ENCODE measurements around the gene TNRC18. TPM values are rescaled to one million over a fixed set of nuclear protein-coding genes. Genes with fewer than 3 reads are reported as not detected.

TNRC18 gene
- polyA plus RNA-seq, 1 of the 3 experiments (the other 2 are of a cell fraction), result 34.4 TPM

DNA sequence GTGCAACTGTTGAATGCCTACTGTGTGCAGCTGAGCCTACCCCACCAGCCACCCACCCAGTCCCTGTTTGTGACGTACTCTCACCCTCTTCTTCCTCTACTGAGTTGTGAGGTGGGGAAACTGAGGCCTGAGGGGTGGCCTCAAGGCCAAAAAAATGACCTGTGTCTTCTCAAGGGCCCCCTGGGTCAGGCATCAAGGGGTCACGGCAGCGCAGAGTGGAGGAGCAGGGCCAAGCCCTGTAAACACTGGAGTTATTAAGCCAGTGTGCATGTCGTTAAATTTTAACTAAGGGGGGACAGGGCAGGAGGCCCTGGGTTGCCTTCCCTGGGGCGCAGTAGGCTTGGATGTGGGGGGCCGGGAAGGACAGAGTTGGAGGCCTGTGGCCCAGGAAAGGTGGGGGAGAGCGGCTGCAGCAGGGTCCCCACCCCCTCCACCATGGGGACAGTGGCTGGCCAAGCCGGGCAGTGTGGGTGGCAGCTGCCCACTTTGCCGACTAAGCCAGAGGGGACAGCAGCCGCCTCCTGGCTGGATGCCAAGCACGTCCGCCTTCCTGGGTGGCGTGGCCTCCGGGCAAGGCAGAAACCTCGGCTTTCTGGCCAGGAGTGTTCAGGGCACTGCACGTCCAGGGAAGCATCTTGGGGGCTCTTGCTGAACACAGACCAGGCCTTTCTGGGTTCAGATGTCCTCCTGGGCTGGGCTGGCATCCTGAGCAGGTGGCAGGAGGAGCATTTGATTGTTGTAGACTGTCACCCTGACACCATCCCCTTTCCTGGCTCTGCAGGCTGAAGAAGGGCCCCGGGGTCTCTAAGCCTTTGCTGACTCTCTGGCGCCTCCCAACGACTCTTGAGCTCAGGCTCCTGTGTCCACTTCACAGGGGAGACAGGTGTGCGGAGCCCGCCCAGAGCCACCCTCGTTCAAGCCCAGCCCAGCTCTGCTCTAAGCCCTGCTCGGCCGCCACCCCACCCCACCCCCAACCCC lies 139.0 kb downstream of the TNRC18 start (continued):
- TF ChIP-seq POLR2AphosphoS5 (IDR thresholded peaks at IDR 0.05; ENCODE audit: low read depth, low read length) (no peak), JUND (IDR thresholded peaks at IDR 0.05) (no peak), EP300 (IDR thresholded peaks at IDR 0.05; ENCODE audit: borderline replicate concordance in 1 of 2, low read depth in 1 of 2, low read length in 1 of 2) (peak in 1 of 2 experiments; percentile 59; a peak in 1 of 4 replicates), FOXM1 (IDR thresholded peaks at IDR 0.05; ENCODE audit: low read depth) (no peak), SIN3A (IDR thresholded peaks at IDR 0.05; ENCODE audit: borderline replicate concordance, low read depth, low read length) (no peak), EZH2phosphoT487 (IDR thresholded peaks at IDR 0.05; ENCODE audit: borderline replicate concordance, low read depth) (no peak), MEF2A (IDR thresholded peaks at IDR 0.05; ENCODE audit: borderline replicate concordance, low read depth) (no peak), TCF12 (IDR thresholded peaks at IDR 0.05) (no peak)
- TF ChIP-seq, protein P1, sequence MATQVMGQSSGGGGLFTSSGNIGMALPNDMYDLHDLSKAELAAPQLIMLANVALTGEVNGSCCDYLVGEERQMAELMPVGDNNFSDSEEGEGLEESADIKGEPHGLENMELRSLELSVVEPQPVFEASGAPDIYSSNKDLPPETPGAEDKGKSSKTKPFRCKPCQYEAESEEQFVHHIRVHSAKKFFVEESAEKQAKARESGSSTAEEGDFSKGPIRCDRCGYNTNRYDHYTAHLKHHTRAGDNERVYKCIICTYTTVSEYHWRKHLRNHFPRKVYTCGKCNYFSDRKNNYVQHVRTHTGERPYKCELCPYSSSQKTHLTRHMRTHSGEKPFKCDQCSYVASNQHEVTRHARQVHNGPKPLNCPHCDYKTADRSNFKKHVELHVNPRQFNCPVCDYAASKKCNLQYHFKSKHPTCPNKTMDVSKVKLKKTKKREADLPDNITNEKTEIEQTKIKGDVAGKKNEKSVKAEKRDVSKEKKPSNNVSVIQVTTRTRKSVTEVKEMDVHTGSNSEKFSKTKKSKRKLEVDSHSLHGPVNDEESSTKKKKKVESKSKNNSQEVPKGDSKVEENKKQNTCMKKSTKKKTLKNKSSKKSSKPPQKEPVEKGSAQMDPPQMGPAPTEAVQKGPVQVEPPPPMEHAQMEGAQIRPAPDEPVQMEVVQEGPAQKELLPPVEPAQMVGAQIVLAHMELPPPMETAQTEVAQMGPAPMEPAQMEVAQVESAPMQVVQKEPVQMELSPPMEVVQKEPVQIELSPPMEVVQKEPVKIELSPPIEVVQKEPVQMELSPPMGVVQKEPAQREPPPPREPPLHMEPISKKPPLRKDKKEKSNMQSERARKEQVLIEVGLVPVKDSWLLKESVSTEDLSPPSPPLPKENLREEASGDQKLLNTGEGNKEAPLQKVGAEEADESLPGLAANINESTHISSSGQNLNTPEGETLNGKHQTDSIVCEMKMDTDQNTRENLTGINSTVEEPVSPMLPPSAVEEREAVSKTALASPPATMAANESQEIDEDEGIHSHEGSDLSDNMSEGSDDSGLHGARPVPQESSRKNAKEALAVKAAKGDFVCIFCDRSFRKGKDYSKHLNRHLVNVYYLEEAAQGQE (IDR thresholded peaks at IDR 0.05; ENCODE audit: low read depth, low read length), result no peak

GRCh38 chr7:5283421-5284303 lies 140.0 kb downstream of the TNRC18 start:
- peak overlapping the region; percentile 63 to 66 for H3K4me3 ChIP-seq (ENCODE audit: low read depth in 2 of 2, low read length in 1 of 2)
- 23% methylated on average over 20 of the region's 46 CpGs for WGBS (ENCODE audit: low lambda C conversion rate)
- 0 out of 2 replicates have a peak, but pooled peaks cover 3% of the 10 kb centered on the region for H4K20me1 ChIP-seq (ENCODE audit: insufficient read depth)
- ChIA-PET CTCF (interaction anchor here (0.6 to 7.3 kb wide), 11 partner anchors 8 to 174 kb away, joined by 3 to 113 read pairs (median 6); no protein-coding TSS in a partner anchor), POLR2A (interaction anchor here (0.9 to 3.3 kb wide), 2 partner anchors 43 to 274 kb away, joined by 3 to 25 read pairs; no protein-coding TSS in a partner anchor)
- peak overlapping the region; percentile 65 for H3K9ac ChIP-seq
- H3K27me3 ChIP-seq (ENCODE audit: insufficient read depth), result no peaks in the 10 kb centered on the region
- no peaks in the 10 kb centered on the region for H3K9me3 ChIP-seq
- peaks cover 4 to 16% of the 10 kb centered on the region in 2 experiments; a peak in 1 of 4 replicates for H3K4me1 ChIP-seq (ENCODE audit: control insufficient read depth in 1 of 2, insufficient read depth in 2 of 2, low read depth in 1 of 2, low read length in 1 of 2)
- no peak overlapping the region for H2AFZ ChIP-seq (ENCODE audit: low read depth)
- peak overlapping the region in 1 of 2 experiments; percentile 87; a peak in 2 of 4 replicates for H3K27ac ChIP-seq (ENCODE audit: low read depth in 2 of 2, low read length in 1 of 2)
- peak; percentile 86 for DNase-seq
- peak overlapping the region; percentile 98 for H3K4me2 ChIP-seq
- H3K9me2 ChIP-seq, result no peaks in the 10 kb centered on the region
- H3F3A ChIP-seq (replicated peaks; ENCODE audit: insufficient read depth), result peaks cover 19% of the 10 kb centered on the region
- H3K36me3 ChIP-seq (replicated peaks in 1 of 2; ENCODE audit: control insufficient read depth in 1 of 2, insufficient read depth in 2 of 2, low read length in 1 of 2), result peaks cover 0 to under 1% of the 10 kb centered on the region in 2 experiments
- no peaks in the 10 kb centered on the region for H3K79me2 ChIP-seq (ENCODE audit: insufficient read depth)
- TF ChIP-seq POLR2AphosphoS5 (IDR thresholded peaks at IDR 0.05; ENCODE audit: low read depth, low read length) (no peak), FOSL2 (IDR thresholded peaks at IDR 0.05; ENCODE audit: borderline replicate concordance, low read depth) (no peak)

All from SK-N-SH (cell line).